ENCODE data around the gene BFSP1. TPM values are rescaled to one million over a fixed set of nuclear protein-coding genes. Genes with fewer than 3 reads are reported as not detected.

BFSP1 gene
- total and polyA plus RNA-seq, 2 of the 8 experiments (the other 6 are each of a cell fraction or from before 2014, with no cell fraction given) = 1.5 to 2.5 TPM

DNA sequence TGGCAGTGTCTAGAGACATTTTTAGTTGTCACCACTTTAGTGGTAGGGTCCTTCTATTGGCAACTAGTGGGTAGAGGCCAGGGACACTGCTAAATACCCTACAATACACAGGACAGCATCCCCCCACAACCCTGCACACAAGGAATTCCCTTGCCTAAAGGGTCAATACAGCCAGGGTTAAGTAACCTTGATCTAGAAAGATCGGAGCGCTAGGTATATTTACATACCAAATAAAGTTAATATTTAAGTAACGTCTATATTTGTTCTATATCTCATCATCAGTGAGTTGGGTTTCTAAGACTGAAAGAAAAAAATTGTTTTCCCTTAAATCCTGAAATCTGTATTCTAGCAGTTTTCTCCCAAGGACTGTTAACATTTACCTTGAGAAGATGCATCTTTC is 16.1 kb downstream of the BFSP1 start:
- ChIA-PET POLR2A (ENCODE audit: partially characterized antibody) (interaction anchor here (1.1 to 2.1 kb wide), 2 partner anchors 10 to 16 kb away, joined by 4 to 10 read pairs; partner anchors contain the start of gene BFSP1), CTCF (ENCODE audit: partially characterized antibody) (interaction anchor here (1.4 to 4.5 kb wide), 4 partner anchors 10 to 481 kb away, joined by 4 to 37 read pairs (median 15); no protein-coding TSS in a partner anchor)
- Histone ChIP-seq H4K5ac (ENCODE audit: insufficient read length, low read depth, low read length) (no peak overlapping the region), H2BK5ac (ENCODE audit: low read depth, low read length) (no peak overlapping the region), H2AFZ (ENCODE audit: low read length) (no peak overlapping the region), H3K4me3 (ENCODE audit: extremely low read depth in 1 of 4, insufficient read depth in 2 of 4, low read depth in 3 of 4, low read length in 4 of 4) (no peak overlapping the region), H3K4me2 (ENCODE audit: insufficient read depth in 1 of 2, low read depth in 2 of 2, low read length in 2 of 2) (no peak overlapping the region), H3K23me2 (ENCODE audit: low read depth, low read length) (no peaks in the 10 kb centered on the region), H3K9ac (replicated peaks in 1 of 4; ENCODE audit: extremely low read depth in 1 of 4, low read depth in 3 of 4, low read length in 3 of 4) (no peak overlapping the region), H3K79me1 (ENCODE audit: low read depth, low read length) (no peaks in the 10 kb centered on the region), H3K4me1 (replicated peaks in 1 of 4; ENCODE audit: control insufficient read depth in 3 of 4, insufficient read depth in 4 of 4, low read length in 3 of 4) (no peaks in the 10 kb centered on the region), H3K23ac (ENCODE audit: insufficient read length) (no peak overlapping the region), H3K18ac (ENCODE audit: extremely low read depth, low read length) (no peak overlapping the region), H4K8ac (ENCODE audit: extremely low read depth, insufficient read depth, low read length) (no peak overlapping the region), H2BK120ac (replicated peaks; ENCODE audit: low read depth, low read length) (no peak overlapping the region), H2BK20ac (ENCODE audit: low read length) (no peak overlapping the region), H3K4ac (replicated peaks; ENCODE audit: insufficient read length, low read depth, low read length) (no peak overlapping the region), H2AK5ac (ENCODE audit: low read depth, low read length) (no peak overlapping the region), H4K20me1 (replicated peaks in 1 of 2; ENCODE audit: control insufficient read depth in 1 of 2, insufficient read depth in 2 of 2, low read length in 2 of 2) (no peaks in the 10 kb centered on the region), H3K56ac (replicated peaks; ENCODE audit: insufficient read length, low read depth, low read length) (no peak overlapping the region), H2BK12ac (ENCODE audit: low read depth, low read length) (no peak overlapping the region), H3K36me3 (ENCODE audit: control insufficient read depth in 2 of 4, insufficient read depth in 4 of 4, low read length in 3 of 4) (no peaks in the 10 kb centered on the region), H3K79me2 (ENCODE audit: control insufficient read depth in 1 of 2, insufficient read depth in 2 of 2, low read length in 2 of 2) (no peaks in the 10 kb centered on the region), H3K27me3 (replicated peaks in 1 of 4; ENCODE audit: control insufficient read depth in 3 of 4, extremely low read depth in 1 of 4, insufficient read depth in 3 of 4, low read length in 3 of 4) (no peaks in the 10 kb centered on the region), H3K9me3 (ENCODE audit: insufficient read depth in 2 of 2, low read depth in 1 of 2, low read length in 1 of 2) (no peaks in the 10 kb centered on the region), H4K91ac (replicated peaks; ENCODE audit: insufficient read length, low read length) (no peak overlapping the region), H3K27ac (ENCODE audit: low read depth, low read length) (no peak overlapping the region), H3K14ac (ENCODE audit: insufficient read length) (no peak overlapping the region), H2BK15ac (ENCODE audit: low read length) (no peak overlapping the region)
- no peak for FAIRE-seq
- 98% methylated on average over 3 of the region's 3 CpGs; no CpG with 5 or more reads in 1 of the 2 experiments for WGBS, 2 experiments (ENCODE audit: extremely low coverage in 1 of 2, insufficient coverage in 1 of 2, insufficient read length in 1 of 2, insufficient replicate concordance in 2 of 2, low coverage in 1 of 2, low lambda C conversion rate in 2 of 2, missing lambda C conversion rate in 1 of 2)
- no peak for DNase-seq (ENCODE audit: low read depth in 1 of 2, low spot score in 2 of 2)
- TF ChIP-seq HDAC6 (IDR thresholded peaks at IDR 0.05; ENCODE audit: low read depth, low read length) (no peak), POLR2A (IDR thresholded peaks at IDR 0.05; ENCODE audit: control extremely low read depth in 1 of 2, low read depth in 2 of 2, low read length in 2 of 2) (no peak), CBX5 (IDR thresholded peaks at IDR 0.05; ENCODE audit: low read depth, low read length) (no peak), SAP30 (IDR thresholded peaks at IDR 0.05; ENCODE audit: insufficient read depth, insufficient replicate concordance, low read length) (no peak), CTCF (IDR thresholded peaks at IDR 0.05; ENCODE audit: control extremely low read depth in 1 of 3, insufficient read depth in 1 of 3, low read depth in 1 of 3, low read length in 3 of 3) (no peak), KDM1A (IDR thresholded peaks at IDR 0.05; ENCODE audit: borderline replicate concordance, low read length) (no peak), GTF2F1 (IDR thresholded peaks at IDR 0.05; ENCODE audit: borderline replicate concordance, low read depth, low read length) (no peak), MAFK (IDR thresholded peaks at IDR 0.05; ENCODE audit: low read depth, low read length) (no peak), ATF3 (IDR thresholded peaks at IDR 0.05; ENCODE audit: insufficient read depth, low read depth, low read length) (no peak), SP2 (IDR thresholded peaks at IDR 0.05; ENCODE audit: low read length) (no peak), YY1 (IDR thresholded peaks at IDR 0.05; ENCODE audit: low read depth, low read length) (no peak)
